ENCODE measurements around the gene LAMC1.
"Not testable (repeated sequence)": the region's sequence is repeated elsewhere in the genome, so short reads cannot be mapped to it uniquely, and the experiment has no call there.

The LAMC1 gene

DNA sequence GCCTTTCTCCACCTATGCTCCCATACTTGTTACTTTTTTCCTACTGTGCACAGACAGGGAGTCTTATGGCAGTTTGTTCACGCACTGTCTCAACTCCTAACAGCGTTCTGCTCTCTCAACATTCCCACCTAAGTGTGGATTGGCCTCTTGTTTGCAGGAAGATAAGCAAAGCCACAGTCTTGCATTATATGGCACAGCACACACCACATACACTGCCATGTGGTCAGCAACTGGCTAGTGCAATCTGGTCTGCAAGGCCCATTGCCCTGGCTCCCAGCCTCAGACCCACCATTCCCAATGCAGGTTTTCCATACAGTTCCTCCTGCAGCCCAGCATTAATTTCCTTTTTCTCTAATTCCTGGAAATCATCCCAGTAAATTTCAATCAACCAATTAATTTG, 124.5 kb downstream of the LAMC1 start:
- peak overlapping the region; percentile 60 for H3K27ac ChIP-seq (ENCODE audit: low read depth, low read length)
- no peak overlapping the region for H3K4me3 ChIP-seq (ENCODE audit: low read depth, low read length)
- no peak overlapping the region for H2AFZ ChIP-seq (ENCODE audit: low read length, unreplicated experiment)

DNA sequence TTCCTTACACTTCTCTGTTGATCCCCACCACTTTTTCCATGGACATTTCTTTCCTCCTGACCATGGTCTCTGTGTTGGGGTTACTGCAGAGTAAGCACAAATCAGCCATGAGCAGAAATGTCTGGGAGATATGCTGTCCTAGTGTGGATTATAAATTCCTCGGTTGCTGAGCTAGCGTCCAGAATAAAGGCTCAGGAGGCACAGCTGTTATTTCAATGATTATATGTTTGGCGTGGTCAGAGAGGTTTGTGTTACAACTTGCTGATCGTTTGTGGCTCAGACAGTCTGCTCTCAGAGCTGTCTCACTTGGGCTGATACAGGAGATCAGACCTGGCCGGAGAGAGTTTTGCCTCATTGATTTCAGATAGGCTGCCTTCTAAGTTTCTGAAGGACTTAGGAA, 125.4 kb downstream of the LAMC1 start:
- no peak overlapping the region for H3K4me3 ChIP-seq (ENCODE audit: low read depth, low read length)
- 0 out of 2 replicates have a peak, but pooled peaks cover 9% of the 10 kb centered on the region for H3K36me3 ChIP-seq (ENCODE audit: insufficient read depth, low read length)
- no peaks in the 10 kb centered on the region for H3K79me2 ChIP-seq (ENCODE audit: control insufficient read depth, insufficient read depth, low read length, unreplicated experiment)
- no peaks in the 10 kb centered on the region for H3K27me3 ChIP-seq (ENCODE audit: insufficient read depth, low read length)
- peak overlapping the region; percentile 60 for H3K27ac ChIP-seq (ENCODE audit: low read depth, low read length)
- peaks cover 20% of the 10 kb centered on the region for H3K4me1 ChIP-seq (ENCODE audit: control insufficient read depth, insufficient read depth, low read length, unreplicated experiment)
- no peak overlapping the region for H2AFZ ChIP-seq (ENCODE audit: low read length, unreplicated experiment)

More for the DNA sequence above, 124.5 kb downstream of the LAMC1 start:
- H3K27me3 ChIP-seq (ENCODE audit: insufficient read depth, low read length), result no peaks in the 10 kb centered on the region
- peaks cover 20% of the 10 kb centered on the region for H3K4me1 ChIP-seq (ENCODE audit: control insufficient read depth, insufficient read depth, low read length, unreplicated experiment)
- peaks cover 17% of the 10 kb centered on the region; the same call in 1 of the 2 replicates for H3K36me3 ChIP-seq (ENCODE audit: insufficient read depth, low read length)
- H3K79me2 ChIP-seq (ENCODE audit: control insufficient read depth, insufficient read depth, low read length, unreplicated experiment), result no peaks in the 10 kb centered on the region

DNA sequence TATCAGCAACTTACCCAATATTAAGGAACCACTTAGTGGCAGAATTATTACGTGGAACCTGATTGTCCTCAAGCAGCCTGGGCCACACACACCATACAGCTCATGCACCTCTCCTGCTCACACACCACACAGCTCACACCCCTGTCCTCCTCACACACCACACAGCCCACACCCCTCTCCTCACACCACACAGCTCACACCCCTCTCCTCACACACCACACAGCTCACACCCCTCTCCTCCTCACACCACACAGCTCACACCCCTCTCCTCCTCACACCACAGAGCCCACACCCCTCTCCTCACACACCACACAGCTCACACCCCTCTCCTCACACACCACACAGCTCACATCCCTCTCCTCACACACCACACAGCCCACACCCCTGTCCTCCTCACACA, 126.1 kb downstream of the LAMC1 start:
- Histone ChIP-seq H3K79me2 (ENCODE audit: control insufficient read depth, insufficient read depth, low read length, unreplicated experiment) (no peaks in the 10 kb centered on the region), H3K36me3 (ENCODE audit: insufficient read depth, low read length) (0 out of 2 replicates have a peak, but pooled peaks cover 5% of the 10 kb centered on the region), H3K27ac (ENCODE audit: low read depth, low read length) (peak overlapping the region; percentile 60), H3K4me1 (ENCODE audit: control insufficient read depth, insufficient read depth, low read length, unreplicated experiment) (peaks cover 20% of the 10 kb centered on the region), H2AFZ (ENCODE audit: low read length, unreplicated experiment) (no peak overlapping the region), H3K4me3 (ENCODE audit: low read depth, low read length) (no peak overlapping the region), H3K27me3 (ENCODE audit: insufficient read depth, low read length) (no peaks in the 10 kb centered on the region)

DNA sequence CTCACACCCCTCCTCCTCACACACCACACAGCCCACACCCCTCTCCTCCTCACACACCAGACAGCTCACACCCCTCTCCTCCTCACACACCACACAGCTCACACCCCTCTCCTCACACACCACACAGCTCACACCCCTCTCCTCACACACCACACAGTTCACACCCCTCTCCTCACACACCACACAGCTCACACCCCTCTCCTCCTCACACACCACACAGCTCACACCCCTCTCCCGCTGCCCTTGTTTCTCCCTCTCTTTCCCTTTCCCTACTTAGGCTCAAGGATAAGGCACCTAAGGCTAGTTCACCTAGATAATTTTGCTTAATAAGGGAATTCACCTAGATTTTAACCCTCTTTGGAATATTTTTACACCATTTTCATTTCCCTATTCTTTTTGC, 126.8 kb downstream of the LAMC1 start:
- H2AFZ ChIP-seq (ENCODE audit: low read length, unreplicated experiment); H3K4me3 ChIP-seq (ENCODE audit: low read depth, low read length); H3K79me2 ChIP-seq (ENCODE audit: control insufficient read depth, insufficient read depth, low read length, unreplicated experiment); H3K27me3 ChIP-seq (ENCODE audit: insufficient read depth, low read length); H3K27ac ChIP-seq (ENCODE audit: low read depth, low read length); H3K36me3 ChIP-seq (ENCODE audit: insufficient read depth, low read length): not testable (repeated sequence)
- H3K4me1 ChIP-seq (ENCODE audit: control insufficient read depth, insufficient read depth, low read length, unreplicated experiment), result peaks cover 20% of the 10 kb centered on the region

DNA sequence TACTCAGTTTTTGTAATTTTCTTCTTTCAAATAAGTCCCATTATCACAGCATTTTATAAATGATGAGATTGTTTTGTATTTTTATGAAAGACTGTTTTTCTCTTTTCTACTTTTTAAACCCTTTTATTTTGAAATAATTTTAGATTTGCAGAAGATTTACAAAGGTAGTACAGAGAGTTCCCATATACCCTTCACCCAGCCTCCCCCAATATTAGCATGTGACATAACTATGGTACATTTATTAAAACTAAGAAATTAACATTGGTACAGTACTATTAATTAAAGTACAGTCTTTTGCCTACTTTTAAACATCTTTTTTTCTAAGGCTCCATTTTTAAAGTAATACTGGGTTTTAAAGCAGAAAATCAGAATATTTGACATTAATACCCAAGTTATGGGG, 127.2 kb downstream of the LAMC1 start:
- peaks cover 20% of the 10 kb centered on the region for H3K4me1 ChIP-seq (ENCODE audit: control insufficient read depth, insufficient read depth, low read length, unreplicated experiment)
- no peaks in the 10 kb centered on the region for H3K27me3 ChIP-seq (ENCODE audit: insufficient read depth, low read length)
- H3K27ac ChIP-seq (ENCODE audit: low read depth, low read length), result no peak overlapping the region
- H3K4me3 ChIP-seq (ENCODE audit: low read depth, low read length), result no peak overlapping the region
- H3K79me2 ChIP-seq (ENCODE audit: control insufficient read depth, insufficient read depth, low read length, unreplicated experiment), result no peaks in the 10 kb centered on the region
- H2AFZ ChIP-seq (ENCODE audit: low read length, unreplicated experiment), result no peak overlapping the region
- no peaks in the 10 kb centered on the region for H3K36me3 ChIP-seq (ENCODE audit: insufficient read depth, low read length)

DNA sequence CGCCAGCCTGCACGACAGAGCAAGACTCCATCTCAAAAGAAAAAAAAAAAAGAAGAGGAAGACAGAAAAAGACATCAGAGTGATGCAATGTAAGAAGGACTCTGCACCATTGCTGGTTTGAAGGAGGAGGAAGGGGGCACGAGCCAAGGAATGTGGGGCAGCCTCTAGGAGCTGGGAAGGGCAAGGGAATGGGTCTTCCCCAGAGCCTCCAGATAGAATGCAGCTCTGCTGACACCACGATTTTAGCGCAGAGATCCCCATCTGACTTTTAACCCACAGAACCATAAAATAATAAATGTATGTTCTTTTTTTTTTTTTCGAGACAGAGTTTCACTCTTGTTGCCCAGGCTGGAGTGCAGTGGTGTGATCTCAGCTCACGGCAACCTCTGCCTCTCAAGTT, 129.0 kb downstream of the LAMC1 start:
- no peak overlapping the region for H2AFZ ChIP-seq (ENCODE audit: low read length, unreplicated experiment)
- no peaks in the 10 kb centered on the region for H3K27me3 ChIP-seq (ENCODE audit: insufficient read depth, low read length)
- peaks cover 27% of the 10 kb centered on the region for H3K4me1 ChIP-seq (ENCODE audit: control insufficient read depth, insufficient read depth, low read length, unreplicated experiment)
- no peaks in the 10 kb centered on the region for H3K36me3 ChIP-seq (ENCODE audit: insufficient read depth, low read length)
- H3K4me3 ChIP-seq (ENCODE audit: low read depth, low read length), result no peak overlapping the region
- H3K27ac ChIP-seq (ENCODE audit: low read depth, low read length), result no peak overlapping the region
- no peaks in the 10 kb centered on the region for H3K79me2 ChIP-seq (ENCODE audit: control insufficient read depth, insufficient read depth, low read length, unreplicated experiment)

DNA sequence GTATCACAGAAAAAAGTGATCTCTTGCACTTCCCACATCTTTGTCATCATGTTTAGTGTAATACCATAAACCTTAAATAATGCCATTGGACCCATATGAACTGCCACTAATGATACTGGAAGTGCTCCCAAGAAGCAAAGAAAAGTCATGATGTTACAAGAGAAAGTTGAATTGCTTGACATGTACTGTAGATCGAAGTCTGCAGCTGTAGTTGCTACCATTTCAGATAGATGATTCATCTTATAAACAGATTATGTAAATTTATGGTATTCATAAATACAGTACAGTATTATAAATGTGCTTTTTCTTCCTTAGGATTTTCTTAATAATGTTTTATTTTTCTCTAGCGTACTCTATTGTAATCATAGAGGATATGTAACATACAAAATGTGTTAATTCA, 132.7 kb downstream of the LAMC1 start:
- H3K79me2 ChIP-seq (ENCODE audit: control insufficient read depth, insufficient read depth, low read length, unreplicated experiment), result no peaks in the 10 kb centered on the region
- no peak overlapping the region for H3K4me3 ChIP-seq (ENCODE audit: low read depth, low read length)
- H3K27me3 ChIP-seq (ENCODE audit: insufficient read depth, low read length), result no peaks in the 10 kb centered on the region
- peaks cover 11% of the 10 kb centered on the region for H3K4me1 ChIP-seq (ENCODE audit: control insufficient read depth, insufficient read depth, low read length, unreplicated experiment)
- no peak overlapping the region for H2AFZ ChIP-seq (ENCODE audit: low read length, unreplicated experiment)
- H3K27ac ChIP-seq (ENCODE audit: low read depth, low read length), result no peak overlapping the region
- no peaks in the 10 kb centered on the region for H3K36me3 ChIP-seq (ENCODE audit: insufficient read depth, low read length)

DNA sequence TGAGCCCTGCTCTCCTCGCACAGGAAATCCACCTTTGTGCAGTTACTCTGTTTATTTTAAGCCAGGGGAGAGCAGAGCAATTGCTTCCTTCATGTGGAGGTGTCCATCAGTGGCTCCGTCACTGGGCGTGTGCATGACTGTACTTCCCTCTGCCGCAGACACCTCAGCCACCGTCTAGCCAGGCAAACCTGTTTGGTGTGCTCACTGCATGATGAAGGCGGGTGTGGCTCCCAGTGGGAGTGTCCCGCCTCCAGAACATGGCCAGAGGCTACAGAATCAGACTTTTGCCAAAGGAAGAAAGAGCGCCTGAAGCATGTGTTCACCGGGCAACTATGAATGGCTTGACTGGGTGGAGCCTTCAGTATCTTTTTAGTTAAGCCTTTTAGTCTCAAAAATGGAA, 136.7 kb downstream of the LAMC1 start:
- H3K27me3 ChIP-seq (ENCODE audit: insufficient read depth, low read length), result no peaks in the 10 kb centered on the region
- no peak overlapping the region for H2AFZ ChIP-seq (ENCODE audit: low read length, unreplicated experiment)
- peaks cover 49% of the 10 kb centered on the region for H3K4me1 ChIP-seq (ENCODE audit: control insufficient read depth, insufficient read depth, low read length, unreplicated experiment)
- no peaks in the 10 kb centered on the region for H3K36me3 ChIP-seq (ENCODE audit: insufficient read depth, low read length)
- H3K4me3 ChIP-seq (ENCODE audit: low read depth, low read length), result no peak overlapping the region
- H3K79me2 ChIP-seq (ENCODE audit: control insufficient read depth, insufficient read depth, low read length, unreplicated experiment), result no peaks in the 10 kb centered on the region
- H3K27ac ChIP-seq (ENCODE audit: low read depth, low read length), result no peak overlapping the region

DNA sequence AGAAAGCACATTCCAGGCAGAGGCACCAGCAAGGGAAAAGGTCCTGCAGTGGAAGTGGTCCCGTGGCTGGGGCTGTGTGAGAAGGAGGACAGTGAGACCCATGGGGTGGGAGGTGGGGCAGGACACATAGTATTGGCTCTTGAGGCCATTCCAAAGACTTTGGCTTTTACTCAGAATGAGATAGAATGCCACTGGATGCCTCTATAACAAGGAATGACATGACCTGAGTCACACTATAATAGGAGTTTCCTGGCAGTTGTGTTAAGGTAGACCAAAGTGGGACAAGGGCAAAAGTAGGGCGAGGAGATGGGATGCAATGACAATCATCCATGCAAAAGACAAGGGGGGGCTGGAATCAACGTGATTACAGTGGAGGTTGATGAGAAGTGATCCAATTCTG, 138.2 kb downstream of the LAMC1 start:
- Histone ChIP-seq H3K36me3 (ENCODE audit: insufficient read depth, low read length) (no peaks in the 10 kb centered on the region), H3K27ac (ENCODE audit: low read depth, low read length) (no peak overlapping the region), H3K4me1 (ENCODE audit: control insufficient read depth, insufficient read depth, low read length, unreplicated experiment) (peaks cover 49% of the 10 kb centered on the region), H3K27me3 (ENCODE audit: insufficient read depth, low read length) (no peaks in the 10 kb centered on the region), H2AFZ (ENCODE audit: low read length, unreplicated experiment) (no peak overlapping the region), H3K79me2 (ENCODE audit: control insufficient read depth, insufficient read depth, low read length, unreplicated experiment) (no peaks in the 10 kb centered on the region), H3K4me3 (ENCODE audit: low read depth, low read length) (no peak overlapping the region)

DNA sequence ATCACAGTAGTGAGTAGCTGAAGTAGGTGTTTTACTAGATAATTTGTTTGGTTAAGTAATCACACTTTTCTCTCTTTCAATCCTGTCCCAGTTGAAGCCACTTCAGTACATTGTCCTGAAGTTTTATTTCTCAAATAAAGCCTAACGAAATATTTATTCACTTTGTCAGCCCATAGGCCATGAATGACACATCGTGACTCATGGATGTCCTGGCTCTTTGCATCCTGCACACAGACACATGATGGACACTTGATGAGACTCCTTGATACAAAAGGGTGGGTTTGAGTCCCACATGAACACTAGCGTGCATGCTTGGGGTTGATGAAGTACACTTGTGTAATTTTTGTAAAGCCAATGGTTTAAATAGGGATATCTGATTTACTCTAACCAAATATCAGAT, 140.1 kb downstream of the LAMC1 start:
- H3K27me3 ChIP-seq (ENCODE audit: insufficient read depth, low read length), result no peaks in the 10 kb centered on the region
- H2AFZ ChIP-seq (ENCODE audit: low read length, unreplicated experiment), result no peak overlapping the region
- no peaks in the 10 kb centered on the region for H3K79me2 ChIP-seq (ENCODE audit: control insufficient read depth, insufficient read depth, low read length, unreplicated experiment)
- H3K4me3 ChIP-seq (ENCODE audit: low read depth, low read length), result no peak overlapping the region
- peak overlapping the region; percentile 94 for H3K27ac ChIP-seq (ENCODE audit: low read depth, low read length)
- H3K4me1 ChIP-seq (ENCODE audit: control insufficient read depth, insufficient read depth, low read length, unreplicated experiment), result peaks cover 49% of the 10 kb centered on the region
- H3K36me3 ChIP-seq (ENCODE audit: insufficient read depth, low read length), result no peaks in the 10 kb centered on the region

DNA sequence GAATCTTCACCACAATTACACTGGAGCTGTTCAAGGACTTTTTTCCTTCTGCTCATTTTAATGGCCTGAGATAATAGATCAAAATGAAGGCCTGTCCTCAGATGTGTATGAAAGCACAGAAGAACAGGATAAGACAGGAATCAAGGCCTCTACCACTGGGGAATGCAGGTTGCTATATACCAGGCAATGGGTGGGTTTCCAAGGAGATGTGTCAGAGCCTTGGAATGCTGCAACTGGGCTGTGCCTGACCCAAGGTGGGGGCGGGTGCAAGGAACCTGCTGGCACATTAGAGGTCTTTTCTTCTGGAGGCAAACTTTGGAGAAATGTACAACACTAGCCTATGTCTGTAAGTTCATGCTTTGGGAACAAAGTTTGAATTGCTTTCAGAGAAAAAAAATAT, 141.1 kb downstream of the LAMC1 start:
- peak overlapping the region; percentile 94 for H3K27ac ChIP-seq (ENCODE audit: low read depth, low read length)
- no peaks in the 10 kb centered on the region for H3K27me3 ChIP-seq (ENCODE audit: insufficient read depth, low read length)
- H3K4me1 ChIP-seq (ENCODE audit: control insufficient read depth, insufficient read depth, low read length, unreplicated experiment), result peaks cover 49% of the 10 kb centered on the region
- peak overlapping the region; percentile 35; the same call in 1 of the 2 replicates for H3K4me3 ChIP-seq (ENCODE audit: low read depth, low read length)
- no peak overlapping the region for H2AFZ ChIP-seq (ENCODE audit: low read length, unreplicated experiment)
- H3K36me3 ChIP-seq (ENCODE audit: insufficient read depth, low read length), result no peaks in the 10 kb centered on the region
- H3K79me2 ChIP-seq (ENCODE audit: control insufficient read depth, insufficient read depth, low read length, unreplicated experiment), result no peaks in the 10 kb centered on the region

Data from ACC112 (cell line).